Neuronal stem cell (in vitro differentiated cells): ENCODE data around the gene CCN6.
"Not testable (repeated sequence)": the region's sequence is repeated elsewhere in the genome, so short reads cannot be mapped to it uniquely, and the experiment has no call there.

Experiments used
- DNase-seq: peaks from one replicate; pipeline ENCODE4 v3.0.0-alpha.2; 2013; ENCODE audit warnings: low spot score
- H2AFZ ChIP-seq: one replicate; pipeline ENCODE4 v1.6.1; 2013; ENCODE audit warnings: mild to moderate bottlenecking, low read length, inconsistent platforms
- H2AK5ac ChIP-seq: 2 replicates; pipeline ENCODE4 v1.6.1; 2013; ENCODE audit warnings: low read depth, mild to moderate bottlenecking, inconsistent platforms, low read length, moderate library complexity, mixed read lengths
- H2BK120ac ChIP-seq: 2 replicates; pipeline ENCODE4 v1.6.1; 2013; ENCODE audit warnings: low read depth, mild to moderate bottlenecking, inconsistent platforms, low read length, moderate library complexity, mixed read lengths
- H2BK12ac ChIP-seq: one replicate; pipeline ENCODE4 v1.6.1; 2013; ENCODE audit warnings: low read length, inconsistent platforms
- H2BK15ac ChIP-seq: 2 replicates; pipeline ENCODE4 v1.6.1; 2013; ENCODE audit warnings: mild to moderate bottlenecking, low read length, inconsistent platforms, mixed read lengths
- H2BK5ac ChIP-seq: one replicate; pipeline ENCODE4 v1.6.1; 2013; ENCODE audit warnings: inconsistent platforms, mild to moderate bottlenecking, low read length, moderate library complexity
- H3K14ac ChIP-seq: one replicate; pipeline ENCODE4 v1.6.1; 2013; ENCODE audit warnings: low read length, inconsistent platforms
- H3K18ac ChIP-seq: 2 replicates; pipeline ENCODE4 v1.6.1; 2013; ENCODE audit warnings: low read length, inconsistent platforms
- H3K23ac ChIP-seq: 2 replicates; pipeline ENCODE4 v1.6.1; 2013; ENCODE audit warnings: low read depth, mild to moderate bottlenecking, mixed read lengths, low read length, inconsistent platforms; ENCODE audit not compliant: poor library complexity
- H3K27ac ChIP-seq: replicated peaks from 3 replicates; pipeline ENCODE4 v1.5.1; 2013; ENCODE audit warnings: low read length, inconsistent platforms
- H3K27me3 ChIP-seq, 3 experiments: 2 replicates each; pipeline ENCODE4 v1.6.1; 2013; ENCODE audit warnings: low read length in 3 of 3, mild to moderate bottlenecking in 2 of 3, inconsistent platforms in 1 of 3, low read depth in 1 of 3, mixed read lengths in 1 of 3, moderate library complexity in 1 of 3; ENCODE audit not compliant: control insufficient read depth in 3 of 3, insufficient read depth in 3 of 3
- H3K36me3 ChIP-seq, 2 donors: replicated peaks in 1 of 2; 2 replicates each; pipeline ENCODE4 v1.6.1; 2013; ENCODE audit warnings: low read length in 2 of 2; ENCODE audit not compliant: control insufficient read depth in 2 of 2, insufficient read depth in 2 of 2
- H3K4ac ChIP-seq: 2 replicates; pipeline ENCODE4 v1.6.1; 2013; ENCODE audit warnings: inconsistent platforms, mild to moderate bottlenecking, low read length, moderate library complexity
- H3K4me1 ChIP-seq, 2 donors: 1 replicate in 1 of 2; 2 replicates in 1 of 2; pipeline ENCODE4 v1.6.1; 2013; ENCODE audit warnings: low read length in 2 of 2, low read depth in 1 of 2; ENCODE audit not compliant: control insufficient read depth in 2 of 2, insufficient read depth in 1 of 2
- H3K4me2 ChIP-seq: one replicate; pipeline ENCODE4 v1.6.1; 2013; ENCODE audit warnings: mild to moderate bottlenecking, low read length, inconsistent platforms; ENCODE audit not compliant: insufficient read depth, poor library complexity, severe bottlenecking
- H3K4me3 ChIP-seq, 2 donors: 2 replicates each; pipeline ENCODE4 v1.5.1; 2013; ENCODE audit warnings: low read length in 2 of 2, mild to moderate bottlenecking in 2 of 2, inconsistent platforms in 1 of 2, moderate library complexity in 1 of 2
- H3K79me1 ChIP-seq: one replicate; pipeline ENCODE4 v1.6.1; 2013; ENCODE audit warnings: low read depth, mild to moderate bottlenecking, inconsistent platforms, low read length, moderate library complexity
- H3K9ac ChIP-seq: one replicate; pipeline ENCODE4 v1.6.1; 2013; ENCODE audit warnings: mild to moderate bottlenecking, low read depth, low read length, inconsistent platforms; ENCODE audit not compliant: poor library complexity
- H3K9me3 ChIP-seq, 2 donors: replicated peaks in 1 of 2; 2 replicates each; pipeline versions ENCODE3 to v1.6.1; 2013; ENCODE audit warnings: low read length in 2 of 2, mild to moderate bottlenecking in 2 of 2, inconsistent platforms in 1 of 2, low read depth in 1 of 2, mixed read lengths in 1 of 2, moderate library complexity in 1 of 2; ENCODE audit not compliant: control insufficient read depth in 2 of 2, insufficient read depth in 1 of 2
- H4K8ac ChIP-seq: one replicate; pipeline ENCODE4 v1.6.1; 2013; ENCODE audit warnings: low read depth, mild to moderate bottlenecking, inconsistent platforms, low read length, moderate library complexity
- H4K91ac ChIP-seq: one replicate; pipeline ENCODE4 v1.6.1; 2013; ENCODE audit warnings: low read length, low read depth, mild to moderate bottlenecking, inconsistent platforms; ENCODE audit not compliant: poor library complexity
- WGBS, 2 donors: extraction: QIAGEN DNeasy Blood & Tissue Kit; methylation state at CpG; one replicate each; pipeline ENCODE4 v1.1.7; 2013; ENCODE audit warnings: missing lambda C conversion rate in 2 of 2, mixed read lengths in 1 of 2; ENCODE audit not compliant: insufficient read length in 2 of 2, insufficient replicate concordance in 1 of 2; ENCODE audit errors: extremely low coverage in 2 of 2; 5-methylcytosine and 5-hydroxymethylcytosine counted together

CCN6 gene

GRCh38 chr6:112044856-112045255, 9.0 kb upstream of the CCN6 start:
- Histone ChIP-seq H2BK120ac (no peak overlapping the region), H3K18ac (no peak overlapping the region), H3K14ac (no peak overlapping the region), H2AK5ac (no peak overlapping the region), H3K23ac (no peak overlapping the region), H3K4me1 (peaks cover 0 to 6% of the 10 kb centered on the region in 2 donors), H3K79me1 (no peaks in the 10 kb centered on the region), H3K36me3 (no peaks in the 10 kb centered on the region), H3K27me3 (no peaks in the 10 kb centered on the region), H2AFZ (no peak overlapping the region), H4K8ac (no peak overlapping the region), H3K27ac (no peak overlapping the region), H3K4me3 (no peak overlapping the region), H3K9ac (no peak overlapping the region), H3K9me3 (peaks cover 3 to 5% of the 10 kb centered on the region in 2 donors), H3K4me2 (no peak overlapping the region), H2BK5ac (no peak overlapping the region), H2BK12ac (no peak overlapping the region), H3K4ac (no peak overlapping the region), H4K91ac (no peak overlapping the region), H2BK15ac (no peak overlapping the region)
- DNase-seq = no peak
- no CpG with 5 or more reads among the region's 3 CpGs for WGBS, 2 donors

GRCh38 chr6:112047523-112047922, 6.4 kb upstream of the CCN6 start:
- not testable (repeated sequence) for H3K27ac ChIP-seq, H4K8ac ChIP-seq, H3K4me3 ChIP-seq, H4K91ac ChIP-seq, H3K4me2 ChIP-seq, H2AFZ ChIP-seq, H3K79me1 ChIP-seq, H3K9ac ChIP-seq, H2BK5ac ChIP-seq, H2AK5ac ChIP-seq, H2BK15ac ChIP-seq, DNase-seq, H3K9me3 ChIP-seq, H2BK120ac ChIP-seq, H3K36me3 ChIP-seq, H2BK12ac ChIP-seq, H3K4ac ChIP-seq, H3K4me1 ChIP-seq, H3K23ac ChIP-seq, H3K27me3 ChIP-seq, H3K14ac ChIP-seq, H3K18ac ChIP-seq
- WGBS, 2 donors = no CpG with 5 or more reads among the region's 25 CpGs

- Histone ChIP-seq H4K91ac (no peak overlapping the region), H3K9me3 (peaks cover 3 to 8% of the 10 kb centered on the region in 2 donors), H3K9ac (no peak overlapping the region), H3K14ac (no peak overlapping the region), H3K4me2 (no peak overlapping the region), H3K4ac (no peak overlapping the region), H3K79me1 (no peaks in the 10 kb centered on the region), H3K4me1 (no peaks in the 10 kb centered on the region), H2AFZ (peak overlapping the region; percentile 24), H3K18ac (peak overlapping the region; percentile 11), H4K8ac (no peak overlapping the region), H3K27me3 (peaks cover 0 to 3% (median 0%) of the 10 kb centered on the region in 3 experiments), H2BK120ac (no peak overlapping the region), H3K36me3 (no peaks in the 10 kb centered on the region), H2BK5ac (no peak overlapping the region), H2BK15ac (no peak overlapping the region), H3K27ac (no peak overlapping the region), H3K4me3 (no peak overlapping the region), H2BK12ac (no peak overlapping the region), H3K23ac (no peak overlapping the region), H2AK5ac (no peak overlapping the region)
- DNase-seq = no peak
- no CpG with 5 or more reads among the region's 6 CpGs for WGBS, 2 donors
These were observed 4.7 kb upstream of the CCN6 start for GRCh38 chr6:112049026-112049799.

GRCh38 chr6:112049996-112050395, 3.9 kb upstream of the CCN6 start:
- no peak overlapping the region for H3K4ac ChIP-seq
- H3K9ac ChIP-seq = no peak overlapping the region
- H4K8ac ChIP-seq = no peak overlapping the region
- no peak overlapping the region for H3K18ac ChIP-seq
- H3K4me1 ChIP-seq = no peaks in the 10 kb centered on the region
- no peak overlapping the region for H2BK120ac ChIP-seq
- H3K23ac ChIP-seq = no peak overlapping the region
- H2BK5ac ChIP-seq = no peak overlapping the region
- H3K27me3 ChIP-seq = peaks cover 0 to 3% (median 0%) of the 10 kb centered on the region in 3 experiments
- no peak overlapping the region for H2AFZ ChIP-seq
- no peaks in the 10 kb centered on the region for H3K79me1 ChIP-seq
- H2BK15ac ChIP-seq = no peak overlapping the region
- H3K27ac ChIP-seq = no peak overlapping the region
- H2AK5ac ChIP-seq = no peak overlapping the region
- no peak for DNase-seq
- H3K36me3 ChIP-seq = no peaks in the 10 kb centered on the region
- no CpG with 5 or more reads among the region's 7 CpGs for WGBS, 2 donors
- H3K9me3 ChIP-seq = peaks cover 3 to 8% of the 10 kb centered on the region in 2 donors
- no peak overlapping the region for H2BK12ac ChIP-seq
- no peak overlapping the region for H3K4me2 ChIP-seq
- no peak overlapping the region for H3K4me3 ChIP-seq
- no peak overlapping the region for H3K14ac ChIP-seq
- H4K91ac ChIP-seq = no peak overlapping the region
